HG03095 (cell line): ENCODE measurements around the gene MMP24OS.

Source experiments
- ATAC-seq: cut with Tn5 transposase; IDR thresholded peaks from one replicate; pipeline ENCODE4 v1.9.1; 2021; ENCODE audit warnings: moderate library complexity; ENCODE audit not compliant: unreplicated experiment

MMP24OS gene

GRCh38 chr20:35306931-35307517, 29.1 kb upstream of the MMP24OS start:
- no peak for ATAC-seq

- no peak for ATAC-seq
Observed at GRCh38 chr20:35305682-35306556, 28.0 kb upstream of the MMP24OS start.

GRCh38 chr20:35304956-35305355, 27.0 kb upstream of the MMP24OS start:
- no peak for ATAC-seq

- ATAC-seq, result no peak
Observed at GRCh38 chr20:35303735-35304491, 26.0 kb upstream of the MMP24OS start.

GRCh38 chr20:35303382-35303734, 25.4 kb upstream of the MMP24OS start:
- no peak for ATAC-seq

GRCh38 chr20:35302421-35303335, 24.8 kb upstream of the MMP24OS start:
- no peak for ATAC-seq

- ATAC-seq, result no peak
Observed at GRCh38 chr20:35301426-35301825, 23.5 kb upstream of the MMP24OS start.

- ATAC-seq, result no peak
Observed at GRCh38 chr20:35300469-35301262, 22.7 kb upstream of the MMP24OS start.

GRCh38 chr20:35299780-35300179, 21.9 kb upstream of the MMP24OS start:
- no peak for ATAC-seq

GRCh38 chr20:35298264-35298663, 20.3 kb upstream of the MMP24OS start:
- no peak for ATAC-seq

- ATAC-seq, result no peak
Observed at GRCh38 chr20:35297740-35298139, 19.8 kb upstream of the MMP24OS start.

GRCh38 chr20:35297155-35297554, 19.2 kb upstream of the MMP24OS start:
- ATAC-seq, result no peak

- ATAC-seq, result no peak
Observed at GRCh38 chr20:35296101-35296554, 18.2 kb upstream of the MMP24OS start.

GRCh38 chr20:35295674-35296073, 17.8 kb upstream of the MMP24OS start:
- ATAC-seq, result no peak

- no peak for ATAC-seq
Observed at GRCh38 chr20:35295058-35295457, 17.1 kb upstream of the MMP24OS start.

GRCh38 chr20:35294293-35294685, 16.4 kb upstream of the MMP24OS start:
- no peak for ATAC-seq

- no peak for ATAC-seq
Observed at GRCh38 chr20:35293303-35294292, 15.7 kb upstream of the MMP24OS start.

GRCh38 chr20:35292504-35293285, 14.8 kb upstream of the MMP24OS start:
- ATAC-seq, result no peak
